Osteoblast (primary cell): ENCODE measurements around the gene COL6A2. TPM values are rescaled to one million over a fixed set of nuclear protein-coding genes. Genes with fewer than 3 reads are reported as not detected.

ENCODE experiments used
- DNase-seq: peaks from one replicate; pipeline ENCODE4 v3.0.0; 2011; ENCODE audit warnings: low spot score, mixed read lengths; ENCODE audit not compliant: insufficient read length; ENCODE audit errors: missing footprints
- H2AFZ ChIP-seq: 2 replicates; pipeline ENCODE4 v1.6.0; 2011; ENCODE audit warnings: mild to moderate bottlenecking, low read length
- H3K27ac ChIP-seq: 2 replicates; pipeline ENCODE4 v1.5.1; 2011; ENCODE audit warnings: mild to moderate bottlenecking, low read depth, low read length, moderate library complexity
- H3K27me3 ChIP-seq: 2 replicates; pipeline ENCODE4 v1.6.0; 2012; ENCODE audit warnings: mild to moderate bottlenecking, control low read depth, inconsistent platforms, low read length, moderate library complexity; ENCODE audit not compliant: insufficient read depth
- H3K36me3 ChIP-seq: 2 replicates; pipeline ENCODE4 v1.5.1; 2011; ENCODE audit warnings: mild to moderate bottlenecking, low read length, control low read depth, moderate library complexity; ENCODE audit not compliant: insufficient read depth
- H3K4me1 ChIP-seq: 2 replicates; pipeline ENCODE4 v1.5.1; 2011; ENCODE audit warnings: mild to moderate bottlenecking, low read length, control low read depth, moderate library complexity; ENCODE audit not compliant: insufficient read depth
- H3K4me2 ChIP-seq: 2 replicates; pipeline ENCODE4 v1.6.0; 2011; ENCODE audit warnings: mild to moderate bottlenecking, low read length; ENCODE audit not compliant: insufficient read depth
- H3K4me3 ChIP-seq: fragments of 200-600 bp; sonication (generic); 3 replicates; pipeline ENCODE4 v1.5.1; 2012; ENCODE audit warnings: mild to moderate bottlenecking, low read length, inconsistent platforms; ENCODE audit not compliant: insufficient read depth
- H3K79me2 ChIP-seq: 2 replicates; pipeline ENCODE4 v1.6.0; 2012; ENCODE audit warnings: mild to moderate bottlenecking, low read length, control low read depth, inconsistent platforms; ENCODE audit not compliant: insufficient read depth
- H3K9me3 ChIP-seq: 2 replicates; pipeline ENCODE4 v1.5.1; 2011; ENCODE audit warnings: low read depth, low read length, control low read depth
- H4K20me1 ChIP-seq: 2 replicates; pipeline ENCODE4 v1.6.0; 2012; ENCODE audit warnings: mild to moderate bottlenecking, low read length, control low read depth; ENCODE audit not compliant: insufficient read depth
- total RNA-seq: library from RNA; depleted of rRNA; stranded (reverse); fragments of >200 nt; gene quantifications from 2 replicates; pipeline ENCODE4 v1.2.3, GENCODE V29; 2012
- TF ChIP-seq, protein P1 (sequence below): IDR thresholded peaks from 2 replicates; pipeline ENCODE4 v1.5.1; 2011; ENCODE audit warnings: mild to moderate bottlenecking, low read depth, low read length, moderate library complexity; ENCODE audit errors: extremely low read depth

The COL6A2 gene
- total RNA-seq, 1 donor: 1,265 TPM

GRCh38 chr21:46116776-46117585, 19.1 kb downstream of the COL6A2 start:
- Histone ChIP-seq H3K9me3 (peaks cover 2% of the 10 kb centered on the region), H3K4me3 (no peak overlapping the region), H3K4me2 (no peak overlapping the region), H3K27me3 (no peaks in the 10 kb centered on the region), H2AFZ (no peak overlapping the region), H3K36me3 (peaks cover 97% of the 10 kb centered on the region), H3K79me2 (peaks cover 74% of the 10 kb centered on the region), H4K20me1 (peaks cover 48% of the 10 kb centered on the region), H3K27ac (peak overlapping the region; percentile 37), H3K4me1 (peaks cover 11% of the 10 kb centered on the region)
- DNase-seq: peak; percentile 95
- TF ChIP-seq, protein P1, sequence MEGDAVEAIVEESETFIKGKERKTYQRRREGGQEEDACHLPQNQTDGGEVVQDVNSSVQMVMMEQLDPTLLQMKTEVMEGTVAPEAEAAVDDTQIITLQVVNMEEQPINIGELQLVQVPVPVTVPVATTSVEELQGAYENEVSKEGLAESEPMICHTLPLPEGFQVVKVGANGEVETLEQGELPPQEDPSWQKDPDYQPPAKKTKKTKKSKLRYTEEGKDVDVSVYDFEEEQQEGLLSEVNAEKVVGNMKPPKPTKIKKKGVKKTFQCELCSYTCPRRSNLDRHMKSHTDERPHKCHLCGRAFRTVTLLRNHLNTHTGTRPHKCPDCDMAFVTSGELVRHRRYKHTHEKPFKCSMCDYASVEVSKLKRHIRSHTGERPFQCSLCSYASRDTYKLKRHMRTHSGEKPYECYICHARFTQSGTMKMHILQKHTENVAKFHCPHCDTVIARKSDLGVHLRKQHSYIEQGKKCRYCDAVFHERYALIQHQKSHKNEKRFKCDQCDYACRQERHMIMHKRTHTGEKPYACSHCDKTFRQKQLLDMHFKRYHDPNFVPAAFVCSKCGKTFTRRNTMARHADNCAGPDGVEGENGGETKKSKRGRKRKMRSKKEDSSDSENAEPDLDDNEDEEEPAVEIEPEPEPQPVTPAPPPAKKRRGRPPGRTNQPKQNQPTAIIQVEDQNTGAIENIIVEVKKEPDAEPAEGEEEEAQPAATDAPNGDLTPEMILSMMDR: no peak

DNA sequence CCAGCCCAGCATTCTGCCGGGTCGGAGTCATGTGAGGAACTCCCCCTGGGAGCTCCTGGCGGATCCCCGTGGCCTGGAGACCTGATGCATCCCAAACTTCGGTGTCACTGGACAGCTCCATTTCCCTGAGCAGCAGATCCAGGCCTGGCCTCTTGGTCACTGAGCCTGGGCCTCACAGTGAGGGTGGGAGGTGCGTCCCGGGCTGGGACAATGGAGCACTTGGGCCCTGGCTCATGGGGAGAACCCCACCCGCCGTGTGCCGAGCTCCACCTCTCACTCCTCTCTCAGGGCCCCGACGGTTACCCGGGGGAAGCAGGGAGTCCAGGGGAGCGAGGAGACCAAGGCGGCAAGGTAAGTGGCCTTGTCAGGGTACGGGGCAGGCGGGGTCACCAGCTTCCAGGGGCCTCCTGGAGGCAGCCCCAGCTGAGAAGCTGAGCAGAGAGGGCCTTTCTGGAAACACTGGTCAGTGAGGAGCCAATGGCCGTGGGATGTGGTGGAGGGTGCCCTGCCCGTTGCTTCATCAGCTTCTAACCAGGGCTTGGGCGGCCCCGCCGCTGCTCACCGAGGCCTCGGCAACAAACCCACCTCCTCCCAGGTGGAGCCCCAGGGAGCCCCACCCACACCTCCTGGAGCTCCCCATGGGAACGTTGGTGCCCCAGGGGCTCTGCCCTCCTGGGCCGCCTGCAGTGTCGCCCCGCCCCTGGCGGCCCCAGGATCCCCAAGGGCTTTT, 19.8 kb downstream of the COL6A2 start:
- TF ChIP-seq, protein P1: no peak
- Histone ChIP-seq H3K4me3 (no peak overlapping the region), H3K27ac (no peak overlapping the region), H3K36me3 (peaks cover 95% of the 10 kb centered on the region), H4K20me1 (peaks cover 41% of the 10 kb centered on the region), H3K4me1 (peaks cover 19% of the 10 kb centered on the region), H3K79me2 (peaks cover 67% of the 10 kb centered on the region), H3K4me2 (no peak overlapping the region), H2AFZ (no peak overlapping the region), H3K27me3 (no peaks in the 10 kb centered on the region), H3K9me3 (peaks cover 2% of the 10 kb centered on the region)
- peak; percentile 80 for DNase-seq

GRCh38 chr21:46118316-46119143, 20.6 kb downstream of the COL6A2 start:
- Histone ChIP-seq H3K4me3 (no peak overlapping the region), H4K20me1 (peaks cover 39% of the 10 kb centered on the region), H3K27ac (no peak overlapping the region), H3K36me3 (peaks cover 95% of the 10 kb centered on the region), H3K27me3 (no peaks in the 10 kb centered on the region), H3K79me2 (peaks cover 65% of the 10 kb centered on the region), H3K9me3 (peaks cover 2% of the 10 kb centered on the region), H3K4me1 (peaks cover 25% of the 10 kb centered on the region), H2AFZ (no peak overlapping the region), H3K4me2 (no peak overlapping the region)
- TF ChIP-seq, protein P1: no peak
- peak; percentile 86 for DNase-seq
